ENCODE data around the gene EPHA8. TPM values are rescaled to one million over a fixed set of nuclear protein-coding genes. Genes with fewer than 3 reads are reported as not detected.

Gene EPHA8
- total RNA-seq, 1 donor from 2014 or later = not detected

- DNase-seq (ENCODE audit: extremely low read depth, low read depth, low spot score) = no peak
Observed at GRCh38 chr1:22612671-22613571, 49.6 kb downstream of the EPHA8 start.

DNA sequence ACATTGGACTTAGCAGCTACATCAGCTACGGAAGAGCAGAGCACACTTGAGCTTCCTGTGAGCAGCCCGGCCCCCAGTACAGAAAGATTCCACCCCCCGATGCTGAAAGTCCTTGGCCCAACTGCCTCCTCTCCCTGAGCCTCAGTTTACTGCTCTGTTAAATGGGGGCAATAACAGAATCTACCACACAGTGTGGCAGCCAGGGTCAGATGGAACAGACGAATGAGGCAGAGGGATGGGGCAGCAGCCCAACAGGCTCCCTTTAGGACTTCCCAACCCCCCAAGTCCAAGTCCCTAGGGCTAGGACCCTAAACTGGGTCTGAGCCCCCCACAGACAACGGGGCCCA is 50.3 kb downstream of the EPHA8 start:
- DNase-seq (ENCODE audit: extremely low read depth, low read depth, low spot score) = no peak

DNA sequence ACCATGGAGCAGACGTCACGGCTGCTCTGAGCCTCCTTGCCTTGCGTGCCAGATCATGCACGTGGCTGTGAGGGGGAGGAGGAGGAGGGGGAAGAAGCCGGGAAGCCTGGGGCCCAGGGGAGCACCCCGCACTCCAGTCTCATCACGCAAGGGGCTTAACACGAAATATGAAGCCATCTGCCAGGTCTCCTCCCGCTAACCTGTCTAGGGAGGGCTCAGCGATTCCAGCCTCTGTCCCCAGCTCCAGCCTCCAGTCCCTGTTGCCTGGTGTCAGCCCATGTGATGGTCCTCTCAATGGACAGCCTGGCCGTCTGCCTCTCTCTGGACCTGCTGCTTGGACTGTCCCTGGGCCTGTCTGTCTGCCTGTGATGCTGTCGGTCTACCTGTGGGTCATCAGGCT is 50.7 kb downstream of the EPHA8 start:
- no peak for DNase-seq (ENCODE audit: extremely low read depth, low read depth, low spot score)

DNA sequence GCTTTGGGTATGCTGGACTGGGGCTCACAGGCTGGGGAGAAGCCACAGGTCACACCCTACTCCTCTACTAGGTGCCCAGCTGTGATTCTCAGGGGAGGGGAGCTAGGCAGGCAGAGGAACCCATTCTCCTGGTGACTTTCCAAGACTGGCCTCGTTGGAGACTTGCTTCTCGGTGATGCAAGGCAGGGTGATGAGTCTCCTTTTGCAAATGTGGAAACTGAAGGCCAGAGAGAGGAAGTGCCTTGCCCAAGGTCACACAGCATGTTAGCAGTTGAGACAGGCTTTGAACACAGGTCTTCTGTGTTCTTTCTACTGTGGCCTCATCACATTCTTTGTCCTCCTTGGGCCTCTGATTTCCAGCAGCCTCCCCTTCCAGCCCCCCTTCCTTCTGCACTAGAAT is 52.6 kb downstream of the EPHA8 start:
- no peak for DNase-seq (ENCODE audit: extremely low read depth, low read depth, low spot score)

GRCh38 chr1:22616571-22616970 is 53.3 kb downstream of the EPHA8 start:
- no peak for DNase-seq (ENCODE audit: extremely low read depth, low read depth, low spot score)

- DNase-seq (ENCODE audit: extremely low read depth, low read depth, low spot score) = no peak
Observed at GRCh38 chr1:22618056-22618455, 54.8 kb downstream of the EPHA8 start.

DNA sequence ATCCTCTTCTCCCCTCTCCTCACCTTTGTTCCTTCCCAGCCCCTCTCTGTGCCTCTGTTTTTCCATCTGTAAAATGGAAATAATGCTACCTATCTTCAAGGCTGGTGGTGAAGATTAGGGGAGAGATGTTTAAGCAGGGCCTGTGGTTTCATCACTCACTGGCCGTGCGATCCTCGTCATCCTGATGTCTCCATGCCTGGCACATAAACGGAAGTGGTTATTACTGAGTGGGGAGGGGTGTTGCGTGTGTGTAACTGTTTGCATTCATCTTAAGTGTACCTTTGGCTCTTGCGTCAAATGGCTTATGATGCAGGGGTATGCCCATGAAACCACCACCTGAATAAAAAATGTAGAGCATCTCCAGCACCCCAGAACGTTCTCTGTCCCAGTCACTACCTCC is 56.0 kb downstream of the EPHA8 start:
- DNase-seq (ENCODE audit: extremely low read depth, low read depth, low spot score) = no peak

DNA sequence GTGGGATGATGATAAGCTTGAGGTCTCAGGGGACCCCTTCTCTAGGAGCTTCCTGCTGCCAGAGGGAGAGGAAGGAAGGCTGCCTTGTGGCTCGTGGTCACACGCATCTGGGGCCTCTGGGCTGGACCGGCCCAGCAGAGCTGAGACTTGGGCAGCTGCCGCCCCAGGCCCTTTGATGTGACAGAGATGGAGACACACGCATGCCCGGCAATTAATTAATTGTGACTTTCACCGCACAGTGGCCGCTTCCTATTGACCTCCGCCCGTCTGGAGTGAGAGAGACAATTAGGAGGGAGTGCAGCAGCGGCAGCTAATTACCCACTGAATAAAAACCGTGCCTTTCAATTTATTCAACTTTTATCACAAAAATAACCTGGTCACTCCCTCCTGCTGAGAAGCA is 56.5 kb downstream of the EPHA8 start:
- DNase-seq (ENCODE audit: extremely low read depth, low read depth, low spot score) = no peak

GRCh38 chr1:22621761-22622160 is 58.5 kb downstream of the EPHA8 start:
- DNase-seq (ENCODE audit: extremely low read depth, low read depth, low spot score) = no peak

DNA sequence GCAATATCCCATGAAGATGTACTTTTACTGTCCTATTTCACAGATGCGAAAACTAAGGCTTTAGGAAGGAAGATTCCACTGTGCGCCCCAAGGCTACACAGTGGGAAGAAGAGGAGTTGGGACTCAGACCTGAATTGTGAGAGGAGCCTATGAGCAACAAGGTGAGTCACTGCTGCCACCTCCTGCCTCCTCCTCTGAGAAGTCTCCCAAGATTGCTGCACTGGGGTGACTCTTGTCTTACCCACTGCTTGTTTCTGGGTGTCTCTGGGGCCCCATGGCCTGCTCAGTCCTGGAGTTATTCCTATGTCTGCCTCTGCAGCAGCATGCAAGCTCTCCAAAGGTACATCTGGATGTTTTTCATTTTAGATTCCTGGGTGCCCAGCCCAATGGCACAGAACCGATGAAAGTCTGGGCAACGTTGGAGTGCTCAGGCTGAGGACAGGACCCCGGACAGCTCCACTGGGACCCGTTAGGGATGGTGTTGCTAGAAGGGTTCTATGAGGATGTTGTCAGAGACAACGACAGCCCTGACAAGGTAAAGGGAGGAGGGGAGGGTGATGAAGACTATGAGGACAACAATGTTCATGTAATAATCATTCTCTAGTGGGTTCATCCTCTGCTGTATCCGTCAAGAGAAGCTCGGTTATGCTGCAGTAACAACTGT is 62.1 kb downstream of the EPHA8 start:
- no peak for DNase-seq (ENCODE audit: extremely low read depth, low read depth, low spot score)

GRCh38 chr1:22626237-22627157 is 63.2 kb downstream of the EPHA8 start:
- no peak for DNase-seq (ENCODE audit: extremely low read depth, low read depth, low spot score)

GRCh38 chr1:22627331-22627730 is 64.0 kb downstream of the EPHA8 start:
- DNase-seq (ENCODE audit: extremely low read depth, low read depth, low spot score) = no peak

DNA sequence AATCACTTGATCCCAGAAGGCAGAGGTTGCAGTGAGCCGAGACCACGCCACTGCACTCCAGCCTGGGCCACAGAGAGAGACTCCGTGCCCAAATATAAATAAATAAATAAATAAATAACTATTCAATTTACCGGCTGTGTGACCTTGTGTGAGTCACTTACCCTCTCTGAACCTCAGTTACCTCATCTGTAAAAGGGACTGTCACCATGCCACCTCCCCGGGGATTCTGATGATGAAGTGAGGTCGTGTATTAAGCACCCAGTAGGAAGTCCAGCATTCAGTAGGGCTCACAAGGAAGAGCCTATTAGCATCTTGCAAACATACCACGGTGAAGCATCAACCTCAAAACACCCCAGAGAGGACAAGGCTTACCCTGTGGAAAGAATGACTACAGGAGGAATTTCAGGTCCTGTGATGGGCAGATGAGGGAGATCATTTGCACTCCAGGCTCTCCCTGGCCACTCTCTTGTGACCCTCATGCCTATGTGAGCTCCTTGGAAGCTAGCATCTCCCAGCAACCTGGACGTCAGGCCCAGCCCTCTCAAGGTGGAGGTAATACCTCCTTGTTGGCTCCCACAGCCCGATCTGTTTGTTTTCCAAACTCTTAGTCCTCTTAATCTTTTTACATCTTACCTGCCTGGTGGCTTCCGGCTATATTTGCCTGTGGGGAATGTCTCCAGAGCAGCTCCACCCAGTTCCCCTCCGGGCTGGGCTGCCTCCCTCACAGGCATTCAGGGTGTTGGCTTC is 65.6 kb downstream of the EPHA8 start:
- DNase-seq (ENCODE audit: extremely low read depth, low read depth, low spot score) = no peak

- DNase-seq (ENCODE audit: extremely low read depth, low read depth, low spot score) = no peak
Observed at GRCh38 chr1:22629886-22630285, 66.6 kb downstream of the EPHA8 start.

DNA sequence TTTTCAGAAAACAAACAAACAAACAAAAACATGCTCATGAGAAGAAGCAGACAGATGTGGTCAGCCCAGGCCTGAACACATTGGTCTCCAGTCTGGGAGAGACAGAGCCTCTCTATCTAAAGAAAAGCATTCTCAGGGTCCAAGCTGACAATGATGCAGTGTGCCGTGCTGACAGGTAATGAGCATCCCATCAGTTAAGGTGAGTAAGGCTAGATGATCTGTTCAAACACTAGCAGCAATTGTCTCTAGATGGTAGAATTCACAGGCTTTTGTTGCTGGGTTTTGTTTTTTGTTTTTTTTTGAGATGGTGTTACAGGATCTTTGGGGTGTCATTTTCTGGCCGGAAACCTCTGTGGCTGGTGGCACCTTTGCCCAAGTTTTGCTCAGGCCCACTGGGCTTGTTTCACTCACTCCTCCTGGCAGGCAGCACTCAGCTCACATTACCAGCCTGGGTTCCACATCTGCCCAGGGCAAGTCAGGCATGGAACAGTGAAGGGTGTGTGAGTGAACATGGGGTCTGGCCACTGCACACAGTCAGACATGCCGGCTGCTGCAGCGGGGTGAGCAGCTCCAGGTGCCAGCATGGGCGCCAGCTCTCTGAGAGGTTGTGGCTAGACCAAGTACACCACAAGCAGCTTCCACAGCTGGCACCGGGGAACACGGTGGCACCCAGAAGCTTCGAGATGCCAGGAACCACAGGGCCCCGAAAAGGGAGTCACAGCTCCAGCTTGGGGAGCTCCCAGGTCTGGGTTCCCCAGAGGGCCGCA is 70.6 kb downstream of the EPHA8 start:
- no peak for DNase-seq (ENCODE audit: extremely low read depth, low read depth, low spot score)

DNA sequence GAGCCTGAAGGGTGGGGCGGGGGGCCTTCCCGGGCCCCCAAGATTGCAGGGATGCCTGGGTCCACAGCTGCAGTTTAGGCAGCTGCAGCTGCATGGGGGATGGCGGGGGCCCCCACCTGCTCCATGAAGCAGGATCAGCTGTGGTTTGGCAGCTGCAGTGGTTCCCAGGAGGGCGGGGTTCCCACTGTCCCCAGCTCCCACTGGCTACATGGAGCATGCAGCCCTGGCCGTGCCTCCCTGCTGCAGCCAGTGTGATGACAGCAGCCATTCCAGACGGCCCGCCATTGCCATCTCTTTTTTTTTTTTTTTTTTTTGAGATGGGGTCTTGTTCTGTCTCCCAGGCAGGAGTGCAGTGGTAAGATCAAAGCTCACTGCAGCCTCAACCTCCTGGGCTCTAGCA is 72.1 kb downstream of the EPHA8 start:
- DNase-seq (ENCODE audit: extremely low read depth, low read depth, low spot score) = no peak

DNA sequence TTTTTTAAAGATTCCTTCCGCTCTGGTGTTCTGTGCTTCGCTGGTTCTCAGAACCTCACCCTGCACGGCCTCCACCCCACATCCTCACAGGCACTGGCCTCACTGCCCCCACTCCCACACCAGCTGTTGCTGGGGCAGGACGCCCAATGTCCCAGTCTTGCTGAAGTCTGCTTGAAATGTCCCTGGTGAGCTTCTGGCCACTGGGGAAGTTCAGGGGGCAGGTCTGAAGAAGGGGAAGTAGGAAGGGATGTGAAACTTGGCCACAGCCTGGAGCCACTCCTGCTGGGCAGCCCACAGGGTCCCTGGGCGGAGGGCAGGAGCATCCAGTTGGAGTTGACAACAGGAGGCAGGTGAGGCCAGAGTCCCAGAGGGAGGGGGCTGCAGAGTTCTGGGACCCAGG is 73.1 kb downstream of the EPHA8 start, which contains the start of gene C1QA:
Gene C1QA (plus strand): TSS at position 276 of the 400 bp plus-strand sequence. CDS start 989 bp downstream, outside the sequence.
- no peak for DNase-seq (ENCODE audit: extremely low read depth, low read depth, low spot score)

GRCh38 chr1:22636927-22637326 is 73.6 kb downstream of the EPHA8 start:
- no peak for DNase-seq (ENCODE audit: extremely low read depth, low read depth, low spot score)

DNA sequence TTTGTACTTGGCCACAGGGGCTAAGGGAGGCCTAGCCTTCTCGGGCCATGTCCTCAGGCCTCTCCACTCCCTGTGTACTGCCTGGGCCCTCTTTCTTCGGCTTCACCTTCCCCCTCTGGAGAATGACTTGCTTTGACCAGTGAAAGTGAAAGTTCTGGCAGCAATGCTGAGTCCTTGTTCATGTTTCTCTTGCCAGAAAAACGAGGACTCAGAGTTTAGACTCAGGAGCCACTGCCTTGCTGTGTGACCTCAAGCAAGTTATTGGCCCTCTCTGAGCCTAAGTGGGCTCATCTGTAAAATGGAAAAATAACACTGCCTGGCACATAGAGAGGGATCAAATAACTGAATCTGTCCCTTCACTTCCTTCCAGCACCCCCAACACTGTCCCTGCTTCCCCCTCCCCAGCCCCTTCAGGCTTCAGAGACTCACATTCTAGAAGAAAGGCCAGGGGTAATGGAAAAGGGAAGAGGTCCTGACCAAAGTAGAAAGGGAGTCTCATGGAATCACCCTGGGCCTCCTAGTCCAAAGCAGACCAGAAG is 74.7 kb downstream of the EPHA8 start:
- no peak for DNase-seq (ENCODE audit: extremely low read depth, low read depth, low spot score)

Data from glomerular endothelial cell (primary cell).